Measurements from ENCODE around the gene ARL10.

The ARL10 gene

DNA sequence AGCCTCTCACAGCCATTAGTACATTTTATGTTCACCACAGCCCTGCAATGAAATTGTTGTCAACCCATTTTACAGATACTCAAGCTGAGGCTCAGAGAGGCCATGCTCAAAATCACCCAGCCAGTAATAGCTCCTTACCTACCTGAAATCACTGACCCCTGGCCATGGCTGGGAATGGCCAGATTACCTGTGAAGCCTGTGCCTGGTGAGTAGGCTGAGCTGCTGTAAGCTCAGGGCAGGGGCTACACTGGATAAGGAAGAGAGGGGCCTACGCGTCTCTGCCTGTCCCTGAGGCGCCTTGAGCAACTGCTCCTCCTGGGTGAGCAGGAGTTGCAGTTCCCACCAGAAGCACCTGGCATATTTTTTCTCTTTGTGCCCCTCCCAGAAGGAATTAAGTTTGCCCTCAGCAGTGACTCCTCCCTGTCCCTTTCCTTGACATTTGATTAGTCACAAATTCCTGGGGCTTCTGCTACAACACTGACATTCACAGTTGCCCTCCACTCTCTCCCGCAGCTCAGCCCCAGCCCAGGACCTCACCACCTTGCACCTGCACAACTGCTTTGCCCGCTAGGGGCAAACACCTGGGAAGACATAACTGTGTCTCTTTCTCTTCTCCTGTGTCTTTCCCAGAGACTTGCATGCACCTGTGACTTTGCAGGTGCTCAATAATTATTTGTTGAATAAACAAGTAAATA, 45.3 kb downstream of the ARL10 start:
- DNase-seq (ENCODE audit: low read depth, low spot score) = no peak

DNA sequence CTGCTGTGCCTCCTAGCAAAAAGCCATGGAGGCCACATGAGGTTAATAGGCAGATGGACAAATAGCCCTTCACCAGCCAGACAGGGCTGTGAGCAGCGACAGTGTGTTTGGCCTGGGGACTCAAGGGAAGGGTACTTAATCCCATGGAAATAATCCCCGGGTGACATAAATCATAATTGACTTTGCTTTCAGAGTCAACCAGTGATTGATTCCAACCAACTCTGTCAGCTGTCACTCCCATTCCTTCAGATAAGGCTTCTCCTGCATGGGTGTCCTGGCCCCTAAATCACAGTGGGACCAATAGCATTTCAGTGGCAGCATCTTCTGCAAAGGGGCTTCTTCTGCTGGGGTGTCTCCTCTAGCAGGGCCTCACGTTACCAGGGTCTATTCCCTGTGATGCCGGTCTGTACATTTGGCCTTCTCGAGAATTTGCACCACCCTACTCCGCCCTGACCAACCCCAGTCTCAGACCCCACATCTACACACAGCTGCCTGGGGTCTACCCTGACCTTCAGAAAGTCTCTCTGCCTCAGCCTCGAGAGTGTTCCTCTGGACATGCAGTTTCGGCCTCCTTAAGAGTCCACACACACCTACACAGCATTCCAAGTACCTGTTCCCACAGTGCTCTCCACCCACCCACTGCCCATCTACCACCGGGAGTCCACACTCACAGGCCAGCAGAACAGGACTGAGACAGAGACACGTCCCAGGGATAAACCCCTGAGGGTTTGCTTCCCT, 47.4 kb downstream of the ARL10 start:
- DNase-seq (ENCODE audit: low read depth, low spot score) = no peak

DNA sequence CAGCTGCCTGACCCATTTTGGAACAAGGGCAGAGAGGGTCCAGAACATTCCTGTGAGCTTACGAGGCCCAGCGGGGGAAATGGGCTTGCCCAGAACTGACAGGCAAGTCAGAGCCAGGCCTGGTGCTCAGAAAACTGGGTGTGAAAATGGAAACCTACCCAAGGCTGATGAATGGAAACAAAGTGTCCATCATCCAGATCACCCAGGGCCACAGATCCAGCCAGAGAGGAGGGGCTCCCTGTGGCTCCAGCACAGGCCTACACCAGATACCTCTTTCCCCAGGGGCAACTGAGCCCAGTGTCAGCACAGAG, 47.9 kb downstream of the ARL10 start:
- DNase-seq (ENCODE audit: low read depth, low spot score) = no peak

DNA sequence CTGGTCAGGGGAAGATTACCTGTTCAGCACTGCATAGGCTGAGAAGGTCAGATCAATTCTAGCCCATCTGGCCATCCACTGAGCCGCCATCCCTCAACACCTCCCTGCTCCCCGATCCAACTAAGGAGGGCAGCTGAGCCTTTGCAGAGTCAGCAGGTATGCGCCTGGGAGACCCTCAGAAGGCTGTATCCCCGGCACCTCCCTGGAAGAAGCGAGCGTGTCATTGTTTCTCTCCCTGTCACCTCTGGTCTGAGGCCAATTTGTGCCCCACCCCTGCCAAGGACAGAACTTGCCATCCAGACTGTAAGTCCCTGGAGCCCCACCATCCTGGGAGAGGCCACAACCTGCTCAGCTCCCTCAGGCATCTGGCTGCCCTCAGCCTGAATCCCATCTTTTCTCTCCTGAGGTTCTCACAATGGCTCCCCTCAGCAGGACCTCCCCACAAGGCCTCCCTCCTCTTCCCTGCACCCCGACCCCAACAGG, 48.5 kb downstream of the ARL10 start:
- no peak for DNase-seq (ENCODE audit: low read depth, low spot score)

DNA sequence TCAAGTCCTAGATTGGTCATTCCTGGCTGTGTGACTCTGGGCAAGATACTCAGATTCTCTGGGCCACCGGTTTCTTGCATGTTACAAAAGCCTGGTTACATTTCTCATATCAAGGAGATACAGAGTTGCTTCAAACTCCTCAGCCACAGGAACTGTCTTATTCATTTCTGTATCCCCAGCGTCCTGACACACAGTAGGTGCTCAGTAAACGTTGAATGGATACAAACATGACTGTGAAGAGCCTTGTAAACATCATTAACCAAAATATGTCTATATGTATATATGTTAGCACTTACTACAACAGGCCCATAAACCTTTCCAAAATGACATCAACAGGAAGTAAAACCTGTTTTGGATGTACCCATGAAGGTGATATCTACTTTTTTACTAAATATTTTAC, 49.4 kb downstream of the ARL10 start:
- DNase-seq (ENCODE audit: low read depth, low spot score) = no peak

DNA sequence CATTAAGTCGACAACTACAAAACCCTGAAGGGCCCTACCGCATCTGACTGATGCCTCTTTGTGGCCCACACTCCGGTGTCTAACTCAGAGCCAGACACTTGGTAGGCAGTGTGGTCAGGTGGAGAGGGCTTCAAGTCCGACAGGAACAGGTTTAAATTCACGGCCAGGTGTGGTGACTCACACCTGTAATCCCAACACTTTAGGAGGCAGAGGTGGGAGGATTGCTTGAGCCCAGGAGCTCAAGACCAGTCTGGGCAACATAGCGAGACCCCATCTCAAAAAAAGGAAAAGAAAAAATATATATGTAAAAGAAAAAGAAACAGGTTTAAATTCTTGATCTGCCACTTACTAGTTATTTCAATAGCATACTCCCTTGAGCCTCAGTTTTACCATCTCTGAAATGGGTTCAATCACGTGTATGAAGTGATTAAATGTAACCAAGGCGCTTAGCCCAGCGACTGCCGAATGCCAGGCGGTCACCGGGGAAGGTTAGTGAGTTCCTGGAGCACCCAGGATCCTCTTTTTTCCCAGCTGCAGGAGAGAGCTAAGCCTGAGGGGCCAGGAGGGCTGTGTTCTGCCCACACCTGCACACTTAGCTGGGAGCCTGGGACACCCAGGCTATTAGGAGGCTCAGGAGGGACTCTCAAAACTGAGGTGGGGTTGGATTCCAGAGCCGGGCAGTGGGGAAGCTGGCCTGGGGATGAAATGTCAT, 50.1 kb downstream of the ARL10 start:
- no peak for DNase-seq (ENCODE audit: low read depth, low spot score)

DNA sequence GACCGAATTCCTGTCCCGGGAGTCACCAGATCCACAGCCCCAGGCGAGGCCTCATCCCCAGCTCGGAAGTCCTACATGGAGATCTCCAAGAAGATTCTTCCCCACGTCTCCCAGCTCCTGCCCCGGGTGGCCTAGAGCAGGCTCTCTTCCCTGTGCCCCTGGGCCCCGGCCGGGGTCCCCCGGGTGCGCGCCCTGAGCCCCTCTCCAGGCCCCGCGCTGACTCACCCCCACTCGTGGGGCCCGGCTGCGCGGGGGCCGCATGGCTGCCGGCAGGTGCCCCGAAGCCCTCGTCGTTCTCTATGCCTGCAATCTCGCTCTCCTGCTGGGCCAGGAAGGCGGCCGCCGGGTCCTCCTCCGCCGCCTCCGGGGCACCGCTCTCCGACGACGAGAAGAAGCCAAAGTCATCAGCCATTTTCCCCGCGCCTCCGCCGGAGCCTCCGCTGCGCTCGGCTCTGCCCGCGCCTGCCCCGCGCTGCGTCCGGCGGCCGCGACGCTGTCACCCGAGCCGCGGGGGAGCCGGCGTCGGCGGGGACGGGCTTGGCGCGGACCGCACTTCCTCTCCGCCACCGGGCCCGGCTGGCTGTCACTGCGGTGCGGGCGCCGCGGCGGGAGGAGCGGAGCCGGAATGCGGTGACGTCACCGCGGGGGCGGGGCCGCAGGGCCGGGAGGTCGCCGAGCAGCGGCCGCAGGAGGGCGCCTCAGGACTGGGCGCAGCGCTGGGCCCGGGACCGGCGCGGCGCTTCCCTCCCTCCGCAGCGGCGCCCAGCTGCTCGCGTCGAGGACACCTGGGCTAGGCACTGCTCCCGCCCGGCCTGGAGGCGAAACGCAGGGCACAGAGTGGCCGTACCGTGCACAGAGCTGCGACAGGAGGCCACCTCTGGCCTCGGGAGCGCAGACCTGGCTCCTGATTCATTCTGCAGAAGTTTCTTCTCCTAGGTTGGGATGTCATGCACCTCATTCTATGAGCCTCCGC, 51.0 kb downstream of the ARL10 start, which contains the start of gene CLTB:
Gene CLTB (minus strand): TSS at position 588 of the 973 bp plus-strand sequence. CDS start 176 bp downstream, at position 412.
- DNase-seq (ENCODE audit: low read depth, low spot score) = peak; percentile 75

DNA sequence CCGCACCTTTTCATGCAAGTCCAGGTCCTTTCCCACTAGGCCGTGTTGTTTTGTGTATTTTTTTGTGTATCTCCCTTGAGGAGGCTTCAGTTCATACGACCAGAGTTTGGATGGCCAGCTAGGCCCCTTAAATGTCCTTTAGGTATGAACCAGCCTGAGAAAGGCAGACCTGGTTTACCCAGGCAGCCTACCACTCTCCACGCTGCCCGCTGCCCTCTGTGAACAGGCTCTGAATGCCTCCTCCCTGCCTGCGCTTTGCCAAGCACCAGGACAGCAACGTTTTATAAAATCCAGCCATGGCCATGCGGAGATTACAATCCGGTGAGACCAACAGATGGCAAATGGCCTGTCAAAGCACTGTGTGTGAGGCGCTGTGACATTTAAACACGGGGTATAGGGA, 51.7 kb downstream of the ARL10 start:
- no peak for DNase-seq (ENCODE audit: low read depth, low spot score)

DNA sequence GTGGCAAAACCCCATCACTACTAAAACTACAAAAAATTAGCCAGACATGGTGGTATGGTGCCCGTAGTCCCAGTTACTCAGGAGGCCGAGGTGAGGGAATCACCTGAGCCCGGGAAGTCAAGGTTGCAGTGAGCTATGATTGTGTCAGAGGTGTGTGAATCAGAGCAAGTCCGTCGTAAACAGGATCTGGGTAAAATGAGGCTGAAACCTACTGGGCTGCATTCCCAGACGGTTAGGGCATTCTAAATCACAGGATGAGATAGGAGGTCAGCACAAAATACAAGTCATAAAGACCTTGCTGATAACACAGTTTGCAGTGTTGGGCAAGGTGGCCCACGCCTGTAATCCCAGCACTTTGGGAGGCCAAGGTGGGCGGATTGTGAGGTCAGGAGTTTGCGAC, 53.0 kb downstream of the ARL10 start:
- no peak for DNase-seq (ENCODE audit: low read depth, low spot score)

DNA sequence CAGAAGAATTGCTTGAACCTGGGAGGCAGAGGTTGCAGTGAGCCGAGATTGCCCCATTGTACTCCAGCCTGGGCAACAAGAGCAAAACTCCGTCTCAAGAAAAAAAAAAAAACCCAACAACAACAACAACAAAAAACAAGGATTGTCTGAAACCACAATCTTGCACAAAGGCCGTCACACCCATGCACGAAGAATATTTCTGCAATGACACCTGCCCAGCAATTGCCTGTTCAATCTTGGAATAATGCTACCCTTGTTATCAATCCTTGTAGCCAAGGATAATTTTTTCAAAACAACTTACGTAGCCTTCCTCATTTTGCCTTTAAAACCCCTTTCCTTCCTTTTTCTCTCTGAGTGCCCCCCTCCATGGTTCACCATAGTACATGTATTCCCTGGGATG, 54.8 kb downstream of the ARL10 start:
- no peak for DNase-seq (ENCODE audit: low read depth, low spot score)

DNA sequence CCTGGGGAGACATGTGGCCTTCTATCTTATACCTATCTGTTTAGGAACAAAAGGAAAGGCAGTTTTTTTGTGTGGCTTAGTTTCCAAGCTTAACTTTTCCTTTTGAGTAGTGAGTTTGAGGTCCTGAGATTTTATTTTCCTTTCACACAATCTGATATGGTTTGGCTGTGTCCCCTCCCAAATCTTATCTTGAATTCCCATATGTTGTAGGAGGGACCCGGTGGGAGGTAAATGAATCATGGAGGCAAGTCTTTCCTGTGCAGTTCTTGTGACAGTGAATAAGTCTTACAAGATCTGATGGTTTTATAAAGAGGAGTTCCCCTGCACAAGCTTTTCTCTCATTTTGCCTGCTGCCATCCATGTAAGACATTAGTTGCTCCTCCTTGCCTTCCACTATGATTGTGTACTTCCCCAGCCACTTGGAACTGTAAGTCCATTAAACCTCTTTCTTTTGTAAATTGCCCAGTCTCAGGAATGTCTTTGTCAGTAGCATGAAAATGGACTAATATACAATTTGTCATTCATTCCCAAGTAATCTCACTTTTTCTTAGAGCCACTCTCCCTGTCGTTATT, 55.8 kb downstream of the ARL10 start:
- no peak for DNase-seq (ENCODE audit: low read depth, low spot score)

DNA sequence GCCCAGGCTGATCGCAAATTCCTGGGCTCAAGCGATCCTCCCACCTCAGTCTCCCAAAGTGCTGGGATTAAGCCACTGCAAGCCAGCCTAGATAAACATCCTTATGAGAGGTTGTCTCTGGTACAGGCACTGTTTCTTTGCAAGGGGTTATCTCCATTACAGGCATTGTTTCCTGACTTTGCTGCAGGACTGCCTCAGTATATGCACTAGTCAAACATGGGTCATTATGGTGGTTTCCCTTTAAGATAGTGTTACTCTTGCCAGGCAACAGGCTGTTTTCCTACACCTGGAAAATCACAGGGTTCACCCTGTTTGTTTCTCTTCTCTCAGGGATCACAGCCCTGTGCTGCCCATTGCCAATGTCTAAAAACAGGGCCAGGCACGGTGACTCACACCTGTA, 58.9 kb downstream of the ARL10 start:
- no peak for DNase-seq (ENCODE audit: low read depth, low spot score)

DNA sequence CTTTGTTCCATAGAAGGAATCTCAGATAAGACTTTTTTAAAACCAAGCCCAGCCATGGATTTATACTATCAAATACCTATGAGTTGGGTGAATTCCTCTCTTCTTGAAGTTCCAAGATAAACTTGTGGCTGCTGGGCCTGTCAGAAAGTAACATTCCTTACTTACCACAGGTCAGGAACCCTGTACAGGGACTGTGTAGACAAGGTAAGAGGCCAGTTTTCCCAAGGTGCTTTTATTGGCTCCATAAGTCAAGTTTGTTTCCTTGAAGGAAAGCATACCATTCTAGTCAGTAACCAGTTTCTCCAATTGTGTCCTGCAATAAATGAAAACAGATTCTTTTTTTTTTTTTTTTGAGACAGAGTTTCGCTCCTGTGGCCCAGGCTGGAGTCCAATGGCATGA, 59.9 kb downstream of the ARL10 start:
- no peak for DNase-seq (ENCODE audit: low read depth, low spot score)

DNA sequence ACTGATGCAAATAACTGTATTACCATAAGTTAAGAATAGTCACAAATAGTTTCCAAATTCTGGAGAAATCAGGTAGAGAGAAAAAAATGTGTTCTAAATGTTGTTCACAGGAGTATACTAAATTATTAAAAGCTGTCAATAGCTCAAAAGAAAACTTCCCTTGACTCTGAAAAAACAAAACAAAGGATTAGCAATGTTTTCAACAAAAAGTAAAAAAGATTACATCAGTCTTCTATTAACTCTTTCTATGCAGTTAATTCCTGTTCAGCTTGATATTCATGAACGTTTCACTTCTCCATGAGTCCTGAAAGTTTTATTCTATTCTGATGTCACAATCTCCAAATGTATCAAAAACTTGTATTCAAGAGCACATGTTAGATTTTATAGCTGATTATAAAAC, 60.5 kb downstream of the ARL10 start:
- no peak for DNase-seq (ENCODE audit: low read depth, low spot score)

DNA sequence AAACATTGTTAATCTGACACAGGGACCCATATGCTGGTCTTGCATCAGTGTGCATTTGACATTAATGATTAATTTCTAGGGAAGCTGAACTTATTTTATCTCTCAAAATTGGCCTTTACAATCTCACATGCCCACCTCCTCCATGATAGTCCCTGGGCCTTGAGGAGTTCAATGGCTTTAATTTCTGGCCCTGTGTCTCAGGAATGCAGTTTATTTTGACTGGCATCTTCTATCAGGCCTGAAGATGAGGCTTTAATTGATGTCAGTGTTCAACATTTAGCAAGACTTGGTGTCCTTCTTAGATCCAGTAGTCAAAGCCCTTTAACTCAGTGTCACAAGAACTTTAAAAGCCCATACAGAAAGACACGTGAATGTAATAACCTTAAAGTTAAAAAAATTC, 61.6 kb downstream of the ARL10 start:
- DNase-seq (ENCODE audit: low read depth, low spot score) = no peak

DNA sequence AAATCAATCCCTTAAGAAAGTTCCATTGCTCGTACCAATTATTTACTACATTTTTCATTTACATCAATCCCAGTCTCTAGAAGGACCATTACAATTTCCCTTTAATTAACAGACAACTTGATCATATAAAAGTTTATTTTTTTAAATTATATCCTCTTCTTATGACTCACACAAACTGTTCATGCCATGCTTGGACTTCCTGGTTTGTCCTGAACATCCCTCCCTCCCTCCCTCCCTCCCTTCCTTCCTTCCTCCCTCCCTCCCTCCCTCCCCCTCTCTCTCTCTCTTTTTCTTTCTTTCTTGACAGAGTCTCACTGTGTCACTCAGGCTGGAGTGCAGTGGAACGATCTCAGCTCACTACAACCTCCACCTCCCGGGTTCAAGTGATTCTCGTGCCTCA, 62.7 kb downstream of the ARL10 start:
- no peak for DNase-seq (ENCODE audit: low read depth, low spot score)

DNA sequence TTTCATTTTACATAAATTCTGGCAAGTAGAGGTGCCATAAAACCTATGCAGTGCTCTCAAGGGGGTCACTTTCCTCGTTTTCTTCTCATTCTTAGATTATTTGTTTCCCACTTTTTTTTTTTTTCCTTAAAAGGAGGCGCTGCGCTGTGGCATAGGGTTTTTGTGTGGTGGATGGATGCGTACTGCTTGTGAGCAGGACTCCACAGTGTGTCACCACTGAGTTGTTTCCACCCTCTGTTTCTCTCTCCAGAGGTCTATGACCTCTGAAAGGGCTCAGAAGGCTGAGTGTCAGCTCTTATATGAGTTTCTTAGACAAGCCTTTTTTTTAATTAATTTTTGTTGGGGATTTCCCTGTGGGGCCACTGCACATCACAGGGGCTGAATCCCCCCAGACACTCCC, 64.7 kb downstream of the ARL10 start:
- DNase-seq (ENCODE audit: low read depth, low spot score) = no peak
